A549 (cell line): ENCODE measurements around the gene UBE2N. TPM values are rescaled to one million over a fixed set of nuclear protein-coding genes. Genes with fewer than 3 reads are reported as not detected.

ENCODE experiments used
- ATAC-seq, 2 experiments: fragments of 200-7000 bp in 1 of 2; fragments of >200 bp in 1 of 2; cut with Nextera tagmentation in 1 of 2; cut with Tn5 transposase in 1 of 2; 3 replicates each; pipeline versions ENCODE4 v1.8.0 to v1.9.1; 2018 to 2020; ENCODE audit warnings: mild to moderate bottlenecking in 1 of 2, moderate library complexity in 1 of 2
- CTCF ChIA-PET: fragments of 300-600 bp; sonication (Branson Sonifier 250); formaldehyde crosslinking; extraction: SDS; loops from one replicate; lab custom pipeline; 2021; ENCODE audit warnings: antibody characterized with exemption, inconsistent platforms; lab: Yijun Ruan, JAX
- POLR2A ChIA-PET: fragments of 350-600 bp; formaldehyde crosslinking; extraction: SDS; loops from one replicate; lab custom pipeline; 2021; ENCODE audit warnings: antibody characterized with exemption, inconsistent platforms; lab: Yijun Ruan, JAX
- DNase-seq, 2 experiments: peaks; one replicate each; pipeline versions ENCODE4 v3.0.0 to v3.0.0-alpha.2; 2011 to 2016; ENCODE audit warnings: low read depth in 1 of 2, low spot score in 1 of 2
- FAIRE-seq: peaks from 2 replicates; lab custom pipeline; 2011; peaks lifted over from hg19 to GRCh38; lab: Jason Lieb, UNC
- H3K27ac ChIP-seq, 2 experiments: fragments of >200 bp; sonication (Bioruptor Twin); formaldehyde crosslinking; 3 replicates each; pipeline ENCODE4 v1.5.1; 2016 to 2017
- H3K4me1 ChIP-seq: fragments of >200 bp; sonication (Bioruptor Twin); formaldehyde crosslinking; 3 replicates; pipeline ENCODE4 v1.6.1; 2016
- H3K4me2 ChIP-seq: fragments of >200 bp; sonication (Bioruptor Twin); formaldehyde crosslinking; 3 replicates; pipeline ENCODE4 v1.6.1; 2016
- H3K4me3 ChIP-seq: fragments of >200 bp; sonication (Bioruptor Twin); formaldehyde crosslinking; 3 replicates; pipeline ENCODE4 v1.5.1; 2016
- H3K9me3 ChIP-seq: fragments of >200 bp; sonication (Bioruptor Twin); formaldehyde crosslinking; 3 replicates; pipeline ENCODE4 v1.6.1; 2016
- BHLHE40 ChIP-seq: IDR thresholded peaks from 2 replicates; pipeline ENCODE4 v1.6.1; 2012; ENCODE audit warnings: low read depth, low read length, inconsistent platforms
- CBX2 ChIP-seq: fragments of 200-600 bp; sonication (generic); IDR thresholded peaks from 2 replicates; pipeline ENCODE4 v1.6.1; 2016; ENCODE audit warnings: low read depth, mild to moderate bottlenecking, borderline replicate concordance
- CBX8 ChIP-seq: fragments of 200-600 bp; sonication (generic); IDR thresholded peaks from 2 replicates; pipeline ENCODE4 v1.6.1; 2016
- CHD2 ChIP-seq: fragments of 150-350 bp; IDR thresholded peaks from 2 replicates; pipeline ENCODE4 v1.6.1; 2014; ENCODE audit warnings: low read length; ENCODE audit not compliant: partially characterized antibody
- CHD4 ChIP-seq: fragments of 200-600 bp; sonication (generic); IDR thresholded peaks from 2 replicates; pipeline ENCODE4 v1.6.1; 2016; ENCODE audit warnings: antibody characterized with exemption, mild to moderate bottlenecking, borderline replicate concordance
- FOSB ChIP-seq: fragments of 250-450 bp; sonication (Bioruptor Pico); IDR thresholded peaks from 2 replicates; pipeline ENCODE4 v1.5.0; 2020; ENCODE audit warnings: mild to moderate bottlenecking, moderate library complexity
- GATA3 ChIP-seq: IDR thresholded peaks from 2 replicates; pipeline ENCODE4 v1.6.1; 2012; ENCODE audit warnings: borderline replicate concordance
- MAZ ChIP-seq: fragments of 150-350 bp; IDR thresholded peaks from 2 replicates; pipeline ENCODE4 v1.6.1; 2014; ENCODE audit warnings: antibody characterized with exemption, low read depth, low read length, borderline replicate concordance
- NFE2L2 ChIP-seq: fragments of 150-350 bp; conservative IDR thresholded peaks from 2 replicates; pipeline ENCODE4 v1.6.1; 2014; ENCODE audit warnings: low read length
- PHF8 ChIP-seq: fragments of 200-600 bp; sonication (generic); IDR thresholded peaks from 2 replicates; pipeline ENCODE4 v1.6.1; 2016; ENCODE audit warnings: low read depth, mild to moderate bottlenecking, antibody characterized with exemption, moderate library complexity, borderline replicate concordance
- POLR2A ChIP-seq: IDR thresholded peaks from 2 replicates; pipeline ENCODE4 v1.6.1; 2012; ENCODE audit warnings: mild to moderate bottlenecking, low read length
- RAD21 ChIP-seq, 2 experiments: fragments of >200 bp in 1 of 2; sonication (Bioruptor Twin) in 1 of 2; formaldehyde crosslinking in 1 of 2; IDR thresholded peaks in 1 of 2; conservative IDR thresholded peaks in 1 of 2; 2 replicates in 1 of 2; 3 replicates in 1 of 2; pipeline ENCODE4 v1.6.1; 2012 to 2018; ENCODE audit warnings: inconsistent platforms in 1 of 2
- RCOR1 ChIP-seq: fragments of 150-350 bp; IDR thresholded peaks from 2 replicates; pipeline ENCODE4 v1.6.1; 2014; ENCODE audit warnings: antibody characterized with exemption, low read length, low read depth
- RFX5 ChIP-seq: fragments of 450-650 bp; IDR thresholded peaks from 2 replicates; pipeline ENCODE4 v1.7.1; 2014; ENCODE audit warnings: antibody characterized with exemption, mild to moderate bottlenecking, moderate library complexity
- RNF2 ChIP-seq: fragments of 200-600 bp; sonication (generic); IDR thresholded peaks from 2 replicates; pipeline ENCODE4 v1.6.1; 2016; ENCODE audit warnings: low read depth, mild to moderate bottlenecking, antibody characterized with exemption, moderate library complexity, borderline replicate concordance
- TFCP2L1 ChIP-seq: fragments of 250-450 bp; sonication (Bioruptor Pico); IDR thresholded peaks from 2 replicates; pipeline ENCODE4 v1.5.0; 2021; ENCODE audit warnings: mild to moderate bottlenecking
- ZC3H11A ChIP-seq: fragments of 450-650 bp; IDR thresholded peaks from 2 replicates; pipeline ENCODE4 v1.6.1; 2014; ENCODE audit warnings: antibody characterized with exemption, mild to moderate bottlenecking
- WGBS: methylation state at CpG from one replicate; pipeline ENCODE4 v1.1.6; 2017; ENCODE audit errors: missing lambda C conversion rate; 5-methylcytosine and 5-hydroxymethylcytosine counted together
- polyA plus RNA-seq, 4 experiments: library from polyadenylated mRNA; depleted of rRNA in 3 of 4; stranded (reverse); fragments of >200 nt; fragmentation: RNase III in 1 of 4; extraction: RNeasy Plus Mini Kit Qiagen cat#74134 plus additional on column Dnase treatment in 1 of 4; gene quantifications; 2 replicates in 3 of 4; 3 replicates in 1 of 4; pipeline ENCODE4 v1.2.3, GENCODE V29; 2011 to 2017
- TF ChIP-seq, protein P1 (sequence below): fragments of 200-600 bp; sonication (generic); IDR thresholded peaks from 2 replicates; pipeline ENCODE4 v1.6.1; 2016; ENCODE audit warnings: antibody characterized with exemption, mild to moderate bottlenecking, moderate library complexity
- TF ChIP-seq, protein P2 (sequence below): fragments of 250-450 bp; sonication (Bioruptor Pico); IDR thresholded peaks from 2 replicates; pipeline ENCODE4 v1.5.0; 2020; ENCODE audit warnings: low read depth, mild to moderate bottlenecking, moderate library complexity

Gene UBE2N
- polyA plus RNA-seq, 2 of the 4 experiments (the other 2 are of a cell fraction): 160 to 168 TPM

DNA sequence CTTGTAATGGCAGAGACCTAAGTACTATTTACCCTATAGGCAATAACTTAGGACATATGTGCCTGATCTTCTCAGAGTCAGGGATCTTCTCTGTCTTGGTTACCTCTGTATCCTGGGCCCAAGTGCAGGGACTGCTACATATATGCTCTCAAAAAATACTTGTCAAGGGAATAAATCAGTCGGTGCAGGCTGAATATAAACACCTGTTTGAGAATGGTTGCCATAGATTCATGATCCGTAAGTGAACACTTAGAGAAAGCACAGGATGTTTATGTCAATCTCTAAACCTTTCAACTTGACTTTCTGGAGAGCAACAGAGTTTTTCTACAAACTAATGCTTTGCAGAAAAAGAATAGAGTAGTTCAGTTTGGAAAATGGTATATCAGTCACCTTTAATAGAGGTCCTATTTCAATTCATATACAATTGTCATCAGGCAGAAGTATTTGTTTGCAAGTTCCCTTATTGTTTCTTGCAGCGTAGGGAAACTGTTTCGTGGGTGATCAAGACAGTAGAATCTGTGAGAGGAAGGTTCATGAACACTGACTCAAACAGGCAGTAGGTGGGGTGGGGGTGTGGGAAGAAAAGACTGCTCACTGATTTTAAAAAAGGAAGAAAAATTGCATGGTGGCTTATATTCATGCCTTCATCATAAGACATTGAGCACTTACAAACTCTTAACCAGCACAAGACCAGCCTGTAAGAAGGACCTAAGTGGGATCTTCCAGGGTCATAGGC is 6.0 kb upstream of the UBE2N start:
- DNase-seq (no peak), ATAC-seq (peak in 1 of 2 experiments; percentile 37; a peak in 2 of 6 replicates), FAIRE-seq (no peak)
- WGBS: 77% methylated on average over 4 of the region's 4 CpGs
- TF ChIP-seq CHD2 (no peak), CBX8 (no peak), TFCP2L1 (CRISPR knock-in tag) (no peak)
- no peak overlapping the region for H3K4me3 ChIP-seq
- H3K4me1 ChIP-seq: peaks cover 5% of the 10 kb centered on the region; the same call in 1 of the 3 replicates
- H3K27ac ChIP-seq: no peak overlapping the region
- H3K9me3 ChIP-seq: no peaks in the 10 kb centered on the region
- H3K4me2 ChIP-seq: no peak overlapping the region
- POLR2A ChIA-PET: no interaction called here
- CTCF ChIA-PET: no interaction called here

DNA sequence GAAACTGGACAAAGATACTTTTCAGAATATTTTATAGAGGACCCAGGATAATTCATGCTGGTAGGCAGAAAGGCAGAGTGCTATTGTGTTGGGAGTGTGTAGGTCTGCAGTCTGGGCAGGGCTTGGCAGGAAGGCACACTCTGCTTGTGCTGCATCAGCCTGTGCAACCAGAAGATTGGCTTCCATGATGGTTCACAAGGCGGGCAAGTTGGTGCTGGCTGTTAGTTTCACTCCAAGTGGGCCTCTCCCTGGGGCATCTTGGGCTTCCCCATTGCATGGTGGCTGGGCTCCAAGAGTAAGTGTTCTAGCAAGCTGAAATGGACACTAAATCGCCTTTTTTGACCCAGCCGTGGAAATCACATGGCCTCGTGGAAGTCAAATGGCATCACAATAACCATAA is 1.8 kb upstream of the UBE2N start:
- WGBS: 94% methylated on average over 4 of the region's 4 CpGs
- POLR2A ChIA-PET: no interaction called here
- CTCF ChIA-PET: interaction anchor here (1.0 to 4.9 kb wide), 3 partner anchors 23 to 659 kb away, joined by 3 to 16 read pairs (median 3); partner anchors contain the start of gene MRPL42
- Histone ChIP-seq H3K27ac (no peak overlapping the region), H3K4me1 (peaks cover 23% of the 10 kb centered on the region), H3K4me2 (peak overlapping the region; percentile 98; the same call in 1 of the 3 replicates), H3K4me3 (no peak overlapping the region), H3K9me3 (no peaks in the 10 kb centered on the region)
- FAIRE-seq (no peak), DNase-seq (no peak), ATAC-seq (no peak)
- TF ChIP-seq, protein P1, sequence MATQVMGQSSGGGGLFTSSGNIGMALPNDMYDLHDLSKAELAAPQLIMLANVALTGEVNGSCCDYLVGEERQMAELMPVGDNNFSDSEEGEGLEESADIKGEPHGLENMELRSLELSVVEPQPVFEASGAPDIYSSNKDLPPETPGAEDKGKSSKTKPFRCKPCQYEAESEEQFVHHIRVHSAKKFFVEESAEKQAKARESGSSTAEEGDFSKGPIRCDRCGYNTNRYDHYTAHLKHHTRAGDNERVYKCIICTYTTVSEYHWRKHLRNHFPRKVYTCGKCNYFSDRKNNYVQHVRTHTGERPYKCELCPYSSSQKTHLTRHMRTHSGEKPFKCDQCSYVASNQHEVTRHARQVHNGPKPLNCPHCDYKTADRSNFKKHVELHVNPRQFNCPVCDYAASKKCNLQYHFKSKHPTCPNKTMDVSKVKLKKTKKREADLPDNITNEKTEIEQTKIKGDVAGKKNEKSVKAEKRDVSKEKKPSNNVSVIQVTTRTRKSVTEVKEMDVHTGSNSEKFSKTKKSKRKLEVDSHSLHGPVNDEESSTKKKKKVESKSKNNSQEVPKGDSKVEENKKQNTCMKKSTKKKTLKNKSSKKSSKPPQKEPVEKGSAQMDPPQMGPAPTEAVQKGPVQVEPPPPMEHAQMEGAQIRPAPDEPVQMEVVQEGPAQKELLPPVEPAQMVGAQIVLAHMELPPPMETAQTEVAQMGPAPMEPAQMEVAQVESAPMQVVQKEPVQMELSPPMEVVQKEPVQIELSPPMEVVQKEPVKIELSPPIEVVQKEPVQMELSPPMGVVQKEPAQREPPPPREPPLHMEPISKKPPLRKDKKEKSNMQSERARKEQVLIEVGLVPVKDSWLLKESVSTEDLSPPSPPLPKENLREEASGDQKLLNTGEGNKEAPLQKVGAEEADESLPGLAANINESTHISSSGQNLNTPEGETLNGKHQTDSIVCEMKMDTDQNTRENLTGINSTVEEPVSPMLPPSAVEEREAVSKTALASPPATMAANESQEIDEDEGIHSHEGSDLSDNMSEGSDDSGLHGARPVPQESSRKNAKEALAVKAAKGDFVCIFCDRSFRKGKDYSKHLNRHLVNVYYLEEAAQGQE: no peak
- TF ChIP-seq RCOR1 (no peak), POLR2A (no peak), BHLHE40 (no peak)

DNA sequence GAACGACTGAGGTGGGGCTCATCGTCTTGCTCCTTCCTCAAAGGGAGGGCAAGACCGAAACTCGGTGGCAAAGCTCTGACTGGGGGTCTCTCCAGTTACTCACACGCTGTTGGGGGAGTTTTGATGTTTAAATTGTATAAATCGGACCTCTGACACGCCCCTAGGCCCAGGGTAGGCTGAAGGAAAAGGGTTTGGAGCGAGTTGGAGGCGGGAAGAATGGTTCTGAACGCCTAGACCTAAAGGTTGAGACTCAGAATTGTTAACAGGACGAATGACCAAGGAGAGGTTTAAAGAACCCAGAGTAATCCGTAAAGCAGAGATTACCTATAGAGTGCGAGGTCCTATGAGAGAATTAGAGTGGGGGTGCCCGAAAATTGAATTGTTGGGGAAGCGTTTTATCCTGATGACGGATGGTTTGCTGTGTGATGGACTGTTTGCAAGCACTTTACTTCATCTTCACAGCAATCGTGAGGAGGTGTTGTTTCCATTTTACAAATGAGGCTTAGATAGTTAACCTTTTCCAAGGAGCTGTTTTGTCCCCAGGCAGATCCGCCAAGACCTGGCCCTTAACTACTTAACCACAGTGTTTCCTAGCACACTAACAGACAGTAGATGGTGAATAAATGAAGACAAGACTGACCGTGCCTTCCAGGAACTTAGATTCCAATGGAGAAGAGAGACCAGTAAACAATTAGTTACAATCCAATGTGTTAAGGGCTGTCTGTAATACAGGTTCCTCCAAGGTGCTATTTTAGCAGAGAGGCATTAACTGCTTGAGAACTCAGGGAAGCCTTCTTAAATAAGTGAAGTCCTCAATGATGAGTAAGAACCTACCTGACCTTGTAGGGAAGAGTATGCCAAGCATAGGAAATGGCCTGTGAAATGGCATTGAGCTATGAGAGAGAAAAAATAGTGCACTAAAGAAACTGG is 929 bp upstream of the UBE2N start:
- FAIRE-seq: no peak
- WGBS: 14% methylated on average over 19 of the region's 19 CpGs

More for the DNA sequence above, 929 bp upstream of the UBE2N start:
- peak overlapping the region; percentile 94 to 98 for H3K27ac ChIP-seq
- peak overlapping the region; percentile 99 for H3K4me3 ChIP-seq
- DNase-seq: no peak
- H3K4me2 ChIP-seq: peak overlapping the region; percentile 98
- peaks cover 30% of the 10 kb centered on the region for H3K4me1 ChIP-seq
- CTCF ChIA-PET: interaction anchor here (1.0 to 4.9 kb wide), 3 partner anchors 25 to 660 kb away, joined by 3 to 16 read pairs (median 5); partner anchors contain the start of gene MRPL42
- POLR2A ChIA-PET: interaction anchor here (0.6 to 1.3 kb wide), 5 partner anchors 25 to 1301 kb away, joined by 4 to 7 read pairs (median 5); partner anchors contain the start of gene MRPL42
- peak in 1 of 2 experiments; percentile 46; a peak in 5 of 6 replicates for ATAC-seq
- H3K9me3 ChIP-seq: no peaks in the 10 kb centered on the region
- TF ChIP-seq CBX2 (no peak), BHLHE40 (no peak), PHF8 (peak; percentile 22; the same call in 1 of the 2 replicates), NFE2L2 (no peak), MAZ (no peak), RAD21 (conservative IDR thresholded peaks at IDR 0.05 in 1 of 2, IDR thresholded peaks at IDR 0.05 in 1 of 2) (no peak), GATA3 (no peak), CHD4 (no peak), ZC3H11A (0 out of 2 replicates have a peak, but pooled peaks have one; percentile 2), RFX5 (no peak), RNF2 (no peak), CHD2 (no peak), FOSB (CRISPR knock-in tag) (0 out of 2 replicates have a peak, but pooled peaks have one; percentile 10)
- TF ChIP-seq, protein P2, sequence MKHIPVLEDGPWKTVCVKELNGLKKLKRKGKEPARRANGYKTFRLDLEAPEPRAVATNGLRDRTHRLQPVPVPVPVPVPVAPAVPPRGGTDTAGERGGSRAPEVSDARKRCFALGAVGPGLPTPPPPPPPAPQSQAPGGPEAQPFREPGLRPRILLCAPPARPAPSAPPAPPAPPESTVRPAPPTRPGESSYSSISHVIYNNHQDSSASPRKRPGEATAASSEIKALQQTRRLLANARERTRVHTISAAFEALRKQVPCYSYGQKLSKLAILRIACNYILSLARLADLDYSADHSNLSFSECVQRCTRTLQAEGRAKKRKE (CRISPR knock-in tag): no peak
- TF ChIP-seq, protein P1: no peak
